IPS DF 4.7 (cell line): ENCODE measurements around the gene TNS3.
"Not testable (repeated sequence)": the region's sequence is repeated elsewhere in the genome, so short reads cannot be mapped to it uniquely, and the experiment has no call there.

Source experiments
- DNase-seq: peaks from one replicate; pipeline ENCODE4 v3.0.0-alpha.2; 2013; ENCODE audit warnings: low spot score; ENCODE audit errors: extremely low read depth

The TNS3 gene

GRCh38 chr7:47603514-47604255 lies 21.8 kb upstream of the TNS3 start:
- DNase-seq: not testable (repeated sequence)

- no peak for DNase-seq
Measured at GRCh38 chr7:47602272-47603004, 20.5 kb upstream of the TNS3 start.

GRCh38 chr7:47601881-47602249 lies 20.0 kb upstream of the TNS3 start:
- DNase-seq: no peak

DNA sequence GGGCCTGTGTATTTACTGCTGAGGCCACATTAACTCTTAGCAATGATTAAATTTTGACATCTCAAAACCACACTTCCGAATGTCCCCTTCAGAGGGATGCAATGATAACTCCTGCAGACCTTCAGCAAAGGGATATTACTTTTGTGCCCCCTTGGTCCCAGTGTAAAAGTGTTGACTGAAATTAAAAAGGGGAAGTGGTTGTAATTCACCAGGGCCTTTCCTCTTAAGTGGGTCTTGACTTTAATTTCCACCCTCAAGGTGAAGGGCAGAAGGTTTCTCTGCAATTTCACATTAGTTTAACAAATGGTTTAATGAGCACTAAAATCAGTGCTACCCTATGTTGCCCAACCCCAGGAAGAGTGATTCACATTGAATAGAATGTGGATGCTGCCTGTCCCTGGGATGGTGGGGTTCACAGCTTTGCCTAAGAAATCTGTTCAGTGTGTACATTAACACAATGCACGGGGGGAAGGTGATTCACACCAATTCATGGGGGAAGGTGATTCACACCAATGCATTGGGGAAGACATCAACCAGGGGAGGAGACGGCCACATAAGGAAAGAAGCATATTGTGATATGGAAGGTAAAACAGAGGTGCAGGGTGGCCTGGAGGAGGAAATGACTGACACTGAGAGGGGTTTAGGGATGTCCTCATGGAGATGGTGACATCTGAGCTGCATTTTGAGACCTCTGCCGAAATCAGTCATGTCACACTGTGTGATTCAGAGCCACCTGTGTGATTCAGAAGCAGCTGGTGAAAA lies 19.4 kb upstream of the TNS3 start:
- DNase-seq: no peak

GRCh38 chr7:47600199-47601118 lies 18.5 kb upstream of the TNS3 start:
- no peak for DNase-seq

- DNase-seq: no peak
Measured at GRCh38 chr7:47597379-47597778, 15.5 kb upstream of the TNS3 start.

DNA sequence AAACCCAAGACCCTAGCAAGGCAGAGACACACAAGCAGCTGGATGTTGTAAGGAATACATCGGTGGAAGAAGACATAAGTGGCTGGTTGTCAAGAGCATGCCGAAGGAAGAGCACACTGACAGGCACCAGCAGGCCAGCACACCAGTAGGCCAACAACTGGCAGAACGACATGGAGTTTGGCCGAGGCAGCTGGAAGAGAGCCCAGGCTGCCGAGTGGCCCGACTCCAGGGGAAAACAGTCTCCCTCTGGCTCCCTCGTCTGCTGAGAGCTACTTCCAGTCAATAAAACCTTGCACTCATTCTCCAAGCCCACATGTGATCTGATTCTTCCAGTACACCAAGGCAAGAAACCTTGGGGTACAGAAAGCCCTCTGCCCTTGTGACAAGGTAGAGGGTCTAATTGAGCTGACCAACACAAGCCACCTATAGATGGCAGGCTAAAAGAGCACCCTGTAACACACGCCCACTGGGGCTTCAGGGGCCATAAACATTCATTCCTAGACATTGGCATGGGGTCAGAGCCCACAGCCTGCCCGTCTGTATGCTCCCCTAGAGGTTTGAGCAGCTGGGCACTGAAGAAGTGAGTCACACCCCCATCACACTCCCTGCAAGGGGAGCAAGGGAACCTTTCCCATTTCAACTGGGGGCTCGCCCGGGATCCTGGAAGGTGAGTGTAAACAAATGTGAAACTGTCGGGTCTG lies 14.7 kb upstream of the TNS3 start:
- DNase-seq: no peak

- DNase-seq: no peak
Measured at GRCh38 chr7:47594406-47594805, 12.5 kb upstream of the TNS3 start.

DNA sequence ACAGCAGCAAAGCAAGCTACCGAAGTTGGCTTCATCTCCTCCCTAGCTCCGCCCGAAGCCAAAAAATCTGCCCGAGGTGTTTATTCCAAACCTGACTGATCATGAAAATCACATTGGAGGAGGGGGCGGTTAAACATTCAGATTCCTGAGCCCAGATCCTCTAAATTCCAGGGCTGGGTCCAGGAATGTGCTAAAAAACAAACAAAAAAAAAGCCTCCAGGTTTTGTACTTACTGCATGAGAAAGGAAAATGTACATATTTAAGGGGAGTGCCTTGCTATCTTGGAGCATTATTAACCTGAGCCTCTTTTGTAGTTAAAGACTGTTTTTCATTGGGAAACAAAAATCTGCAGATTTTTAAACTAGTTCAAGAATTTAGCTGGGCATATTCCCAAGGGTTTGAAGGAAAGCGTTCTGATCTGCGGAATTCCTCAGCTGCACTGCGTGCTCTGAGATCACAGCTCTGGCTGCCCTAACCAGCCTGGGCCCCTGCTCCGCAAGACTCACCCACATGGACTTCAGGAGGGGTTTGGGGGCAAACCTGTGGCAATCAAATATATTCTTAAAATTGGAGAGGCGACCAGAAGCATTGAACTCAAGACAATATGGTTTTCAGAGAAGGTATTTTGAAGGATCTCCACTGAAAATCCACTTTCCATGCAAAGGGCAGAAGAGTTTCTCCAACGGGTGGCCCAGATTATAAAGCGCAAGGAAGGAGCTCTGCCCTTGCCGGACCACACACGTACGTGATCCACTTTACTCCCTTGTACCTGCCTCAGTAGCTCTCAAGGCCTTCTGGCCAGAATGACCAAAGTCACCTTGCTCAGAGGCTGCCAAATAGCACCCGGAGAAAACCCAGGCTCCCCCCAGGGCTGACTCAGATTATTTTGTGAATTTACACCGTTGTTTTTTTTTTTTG lies 10.0 kb upstream of the TNS3 start:
- DNase-seq: no peak

GRCh38 chr7:47591089-47591654 lies 9.3 kb upstream of the TNS3 start:
- no peak for DNase-seq

- not testable (repeated sequence) for DNase-seq
Measured at GRCh38 chr7:47590215-47590614, 8.3 kb upstream of the TNS3 start.

- DNase-seq: no peak
Measured at GRCh38 chr7:47588704-47589225, 6.9 kb upstream of the TNS3 start.

GRCh38 chr7:47587976-47588375 lies 6.1 kb upstream of the TNS3 start:
- no peak for DNase-seq

DNA sequence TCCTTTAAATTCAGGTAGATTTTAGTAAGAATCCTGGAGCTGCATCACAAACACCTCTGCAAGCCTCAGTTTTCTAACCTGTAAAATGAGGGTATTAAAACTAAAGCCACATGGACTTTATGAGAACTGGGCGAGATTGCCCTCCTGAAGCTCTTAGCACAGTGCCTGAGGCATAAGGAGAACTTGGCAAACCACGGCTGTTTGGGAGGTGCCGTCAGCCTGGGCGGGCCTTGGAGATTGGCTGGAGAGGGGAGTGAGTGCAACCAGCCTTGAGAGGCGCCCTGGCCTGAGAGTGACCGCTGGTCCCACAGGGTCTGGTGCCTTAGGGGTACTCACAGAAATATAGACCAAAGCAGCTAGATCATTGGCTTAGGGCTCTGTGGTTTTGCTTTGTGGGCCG lies 5.4 kb upstream of the TNS3 start:
- DNase-seq: no peak

DNA sequence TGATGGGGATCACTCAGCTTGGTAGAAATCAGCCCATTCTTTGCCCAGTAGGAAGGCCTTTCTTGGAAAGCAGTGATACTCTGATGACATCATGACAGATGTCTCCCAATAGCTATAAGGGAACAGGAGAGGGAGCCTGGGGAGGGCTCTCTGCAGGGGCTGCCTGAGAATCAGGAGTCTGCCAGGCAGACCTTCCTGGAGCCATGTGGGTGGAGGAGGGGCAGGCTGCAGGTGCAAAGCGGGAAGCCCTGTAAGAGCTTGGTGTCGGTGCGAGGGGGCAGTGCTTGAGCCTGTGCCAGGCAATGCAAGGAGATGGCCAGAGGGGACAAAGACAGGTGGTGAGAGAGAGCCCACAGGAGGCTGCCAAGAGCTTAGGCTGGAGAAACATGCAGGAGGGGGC lies 5.0 kb upstream of the TNS3 start:
- no peak for DNase-seq

- DNase-seq: not testable (repeated sequence)
Measured at GRCh38 chr7:47586161-47586670, 4.3 kb upstream of the TNS3 start.

GRCh38 chr7:47584536-47584895 lies 2.6 kb upstream of the TNS3 start:
- no peak for DNase-seq

- DNase-seq: no peak
Measured at GRCh38 chr7:47583739-47584535, 2.0 kb upstream of the TNS3 start.
